HG03095 (cell line): ENCODE measurements around the gene DGKZ.
A peak's percentile ranks its signal among the peaks of the same experiment; 100 is the strongest.

Source experiments
- ATAC-seq: cut with Tn5 transposase; IDR thresholded peaks from one replicate; pipeline ENCODE4 v1.9.1; 2021; ENCODE audit warnings: moderate library complexity; ENCODE audit not compliant: unreplicated experiment

Gene DGKZ

GRCh38 chr11:46391578-46392420 lies 44.5 kb downstream of the DGKZ start, which contains the start of gene CHRM4:
CHRM4 (minus strand) TSS chr11:46391776; CDS start chr11:46386557, 5,219 bp downstream.
- peak; percentile 3 for ATAC-seq

DNA sequence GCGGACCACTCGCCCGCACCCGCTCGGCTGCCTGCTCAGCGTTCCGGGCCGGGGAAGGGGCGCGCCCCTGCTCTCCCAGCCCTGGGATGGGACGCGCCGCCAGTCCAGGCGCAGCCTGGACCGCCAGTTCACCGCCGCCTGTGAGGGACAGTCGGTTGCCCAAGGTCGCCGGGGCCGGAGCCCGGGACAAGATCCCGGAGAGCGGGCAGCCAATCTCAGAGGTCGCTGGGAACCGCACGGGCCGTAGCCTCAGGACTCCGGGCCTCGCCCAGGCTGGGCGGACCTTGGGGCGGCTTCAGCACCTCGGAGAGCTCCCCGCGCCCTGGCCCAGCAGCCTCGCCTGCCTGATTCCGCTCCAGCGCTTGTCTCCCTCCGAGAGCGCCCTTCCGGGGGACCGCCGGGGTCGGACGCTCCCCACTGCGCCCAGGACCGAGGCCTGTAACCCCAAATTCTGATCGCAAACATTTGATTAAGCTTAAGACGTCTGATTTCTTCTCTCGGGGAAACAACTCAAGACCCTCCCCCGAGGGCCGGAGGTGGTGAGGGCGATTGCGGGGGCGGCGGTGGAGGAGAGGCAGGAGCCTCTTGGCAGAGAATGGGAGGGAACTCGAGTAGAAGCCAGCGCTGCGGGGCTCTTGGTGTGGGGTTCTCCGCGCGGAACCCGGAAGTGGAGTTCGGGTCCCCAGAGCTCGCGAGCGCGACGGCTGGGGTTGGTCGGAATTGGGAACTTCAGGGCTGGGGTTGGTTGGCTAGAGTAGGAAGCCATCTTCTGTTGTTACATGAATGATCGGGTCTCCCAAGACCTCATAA lies 45.4 kb downstream of the DGKZ start:
- peak; percentile 65 for ATAC-seq

DNA sequence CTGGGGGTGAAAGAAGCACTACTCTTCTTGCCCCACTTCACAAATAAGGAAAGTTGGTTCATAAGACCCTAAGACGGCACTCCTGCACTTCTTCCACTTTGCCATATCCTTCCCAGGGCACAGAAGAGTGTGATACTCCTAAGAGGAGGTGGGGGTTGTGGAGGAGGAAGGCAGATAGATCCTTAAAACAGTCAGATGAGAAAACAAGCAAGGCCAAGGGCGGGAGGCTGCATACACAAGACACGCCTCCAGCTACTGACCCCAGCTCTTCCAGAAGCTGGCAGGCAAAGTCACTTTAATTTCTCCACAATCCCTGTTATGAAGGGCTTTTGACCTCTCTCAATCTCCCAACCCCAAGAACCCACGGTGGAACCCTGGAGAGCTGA lies 46.0 kb downstream of the DGKZ start:
- ATAC-seq = no peak

DNA sequence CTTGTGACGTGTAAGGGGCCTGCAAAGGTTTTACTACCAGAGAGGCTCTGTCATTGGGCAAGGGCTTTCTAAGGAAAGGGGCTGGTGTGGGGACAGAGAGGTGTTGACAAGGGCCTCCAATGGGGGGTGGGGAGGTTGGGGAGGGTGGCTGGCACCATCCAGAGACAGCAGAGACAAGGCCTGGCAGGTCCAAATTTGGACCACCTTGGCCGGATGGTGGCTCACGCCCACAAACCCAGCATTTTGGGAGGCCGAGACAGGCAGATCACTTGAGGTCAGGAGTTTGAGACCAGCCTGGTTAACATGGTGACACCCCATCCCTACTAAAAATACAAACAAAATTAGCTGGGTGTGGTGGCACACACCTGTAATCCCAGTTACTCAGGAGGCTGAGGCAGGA lies 46.5 kb downstream of the DGKZ start:
- ATAC-seq = no peak

DNA sequence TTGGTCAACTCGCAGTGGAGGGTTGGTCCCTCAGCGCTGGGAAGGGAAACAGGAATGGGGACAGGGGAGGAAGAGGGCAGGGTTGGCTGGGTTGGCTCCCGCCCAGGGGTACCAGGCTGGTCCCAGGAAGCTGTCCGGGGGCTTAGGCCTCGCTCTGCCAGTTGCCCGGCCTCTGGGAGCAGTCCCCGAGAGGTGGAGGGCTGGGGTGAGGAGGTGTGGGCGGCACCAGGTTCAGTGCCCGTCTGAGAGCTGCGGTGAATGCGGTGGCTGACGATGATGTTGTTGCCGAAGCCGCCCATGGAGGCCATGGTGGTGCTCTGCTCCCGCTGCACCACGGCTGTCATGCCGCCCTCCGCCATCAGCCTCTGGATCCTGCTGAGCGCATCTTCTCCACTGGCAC lies 50.3 kb downstream of the DGKZ start:
- ATAC-seq = no peak

DNA sequence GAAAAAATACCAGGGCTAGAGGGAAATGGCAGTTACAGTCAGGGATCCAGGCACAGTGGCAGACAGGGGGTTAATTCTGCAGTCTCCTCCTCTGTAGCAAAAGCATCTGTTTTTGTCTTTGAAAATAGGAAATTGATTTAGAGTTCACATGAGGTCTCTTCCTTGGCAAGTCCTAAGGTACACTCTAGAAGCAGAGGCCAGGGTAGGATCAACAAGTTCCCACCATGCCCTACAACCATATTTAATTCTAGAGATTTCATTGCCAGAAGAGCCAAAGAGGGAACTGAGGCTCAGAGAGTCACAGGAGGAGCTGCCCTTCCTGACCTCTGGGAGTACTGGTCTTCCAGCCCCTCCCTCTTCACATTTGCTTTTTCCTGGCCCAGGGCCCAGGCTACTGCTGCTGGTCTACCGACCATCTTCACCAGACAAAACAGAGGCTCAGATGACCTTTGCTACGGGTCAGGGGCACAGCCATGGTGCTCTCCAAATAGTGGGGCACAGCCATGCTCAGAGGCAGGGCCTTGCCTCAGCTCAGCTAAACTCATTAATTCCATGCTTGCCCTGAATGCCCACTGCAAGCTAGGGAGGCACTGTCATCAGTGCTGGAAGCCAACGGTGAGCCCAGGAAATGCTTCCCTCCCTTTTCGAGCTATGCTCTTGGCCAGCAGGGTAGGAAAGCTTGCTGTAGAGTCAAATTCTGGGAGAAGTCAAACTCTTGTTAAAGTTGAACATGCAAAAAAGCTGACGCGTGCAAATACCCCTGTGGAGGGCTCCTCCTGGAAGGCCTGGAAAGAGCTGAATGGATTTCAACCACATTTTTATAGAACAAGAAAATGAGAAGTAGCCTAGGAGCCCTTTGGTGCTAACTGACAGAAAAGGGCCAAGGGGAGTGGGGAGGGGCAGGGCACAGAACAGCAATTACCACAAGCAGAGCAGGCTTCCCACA lies 56.0 kb downstream of the DGKZ start:
- no peak for ATAC-seq

GRCh38 chr11:46404476-46405017 lies 57.3 kb downstream of the DGKZ start:
- no peak for ATAC-seq

DNA sequence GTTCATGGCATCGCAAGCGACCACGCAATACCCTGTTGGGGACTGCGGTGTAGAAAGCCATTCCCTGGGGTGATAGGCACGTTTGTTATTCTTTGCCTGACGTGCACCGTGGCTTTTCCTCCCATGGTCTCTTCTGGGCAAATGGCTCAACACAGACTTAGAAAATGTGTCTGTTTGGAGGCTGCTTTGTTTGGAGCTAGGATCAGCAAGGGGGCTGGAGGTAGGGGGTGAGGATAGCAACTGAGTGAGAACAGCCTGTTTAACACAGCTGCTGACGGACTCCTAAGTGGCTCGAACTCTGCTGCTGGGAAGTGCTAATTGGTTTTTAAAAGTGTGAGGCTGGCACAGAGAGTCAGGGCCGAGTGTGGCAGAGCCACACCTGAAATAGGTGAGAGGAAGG lies 60.4 kb downstream of the DGKZ start:
- no peak for ATAC-seq

GRCh38 chr11:46408407-46408986 lies 61.2 kb downstream of the DGKZ start:
- ATAC-seq = no peak

GRCh38 chr11:46410021-46410420 lies 62.8 kb downstream of the DGKZ start:
- no peak for ATAC-seq

GRCh38 chr11:46413760-46414465 lies 66.7 kb downstream of the DGKZ start:
- ATAC-seq = no peak

GRCh38 chr11:46414466-46414796 lies 67.2 kb downstream of the DGKZ start:
- no peak for ATAC-seq

- no peak for ATAC-seq
These were observed 67.6 kb downstream of the DGKZ start for GRCh38 chr11:46414879-46415278.

DNA sequence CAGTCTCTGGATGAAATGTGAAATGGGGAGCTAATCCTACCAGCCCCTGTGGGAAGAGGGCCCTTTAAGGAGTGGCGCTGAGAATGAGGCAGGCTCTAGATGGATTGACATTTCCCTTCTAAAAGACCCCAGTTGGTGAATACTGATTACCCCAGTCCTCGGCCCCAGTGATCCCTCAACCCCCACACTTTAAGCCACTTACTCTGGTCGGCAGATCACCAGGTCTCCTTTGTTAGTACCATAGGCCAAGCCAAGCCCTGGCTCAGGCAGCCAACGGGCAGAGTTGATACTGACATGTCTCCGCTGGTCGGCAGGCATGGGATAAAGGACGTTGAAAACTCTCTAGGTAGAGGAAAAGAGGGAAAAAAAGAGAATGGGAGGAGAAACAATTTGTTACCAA lies 70.4 kb downstream of the DGKZ start:
- ATAC-seq = no peak

DNA sequence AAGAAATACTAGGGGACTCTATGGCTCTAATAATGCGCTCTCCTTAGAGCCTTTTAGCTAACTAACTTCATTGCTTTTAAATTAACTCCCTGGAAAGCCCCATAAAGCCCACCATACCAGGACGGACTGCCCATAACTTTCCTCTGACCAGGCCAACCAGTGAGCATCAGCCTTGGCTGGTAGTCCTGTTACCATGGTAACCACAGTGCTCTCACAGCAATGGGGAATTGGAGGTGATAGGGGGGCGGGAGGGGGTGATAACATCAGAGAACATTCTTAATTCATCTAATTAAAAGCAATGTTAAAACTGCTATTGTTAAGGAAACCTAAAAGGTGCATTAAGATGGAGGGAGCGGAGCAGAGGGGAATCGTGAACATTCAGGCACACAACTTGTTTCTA lies 71.5 kb downstream of the DGKZ start:
- ATAC-seq = no peak

- ATAC-seq = no peak
These were observed 73.2 kb downstream of the DGKZ start for GRCh38 chr11:46420513-46420912.

GRCh38 chr11:46421257-46421880 lies 74.1 kb downstream of the DGKZ start:
- no peak for ATAC-seq

GRCh38 chr11:46422588-46422987 lies 75.3 kb downstream of the DGKZ start:
- ATAC-seq = no peak

GRCh38 chr11:46426233-46426991 lies 79.1 kb downstream of the DGKZ start:
- no peak for ATAC-seq
